ENCODE measurements around the gene GAL3ST2. TPM values are rescaled to one million over a fixed set of nuclear protein-coding genes. Genes with fewer than 3 reads are reported as not detected.

GAL3ST2 gene
- total and polyA plus RNA-seq, 4 donors, result 0.40 TPM; not detected in 3

- ATAC-seq (ENCODE audit: insufficient read depth, low FRiP score), result no peak
- no peak for DNase-seq
- no peak for TF ChIP-seq CTCF (IDR thresholded peaks at IDR 0.05; ENCODE audit: control extremely low read depth, extremely low read depth)
- Histone ChIP-seq H3K4me3 (no peak overlapping the region), H3K9me3 (ENCODE audit: control insufficient read depth in 4 of 4, insufficient read depth in 3 of 4, low read length in 3 of 4) (no peaks in the 10 kb centered on the region), H3K27ac (ENCODE audit: low read depth in 1 of 2, low read length in 1 of 2) (no peak overlapping the region), H3K9ac (ENCODE audit: insufficient read depth in 1 of 2, low read length in 2 of 2) (no peak overlapping the region), H3K4me1 (ENCODE audit: control insufficient read depth in 5 of 5, insufficient read depth in 5 of 5, low read length in 5 of 5) (peaks cover 0 to 6% (median 0%) of the 10 kb centered on the region in 5 donors), H3K27me3 (ENCODE audit: control insufficient read depth in 3 of 3, insufficient read depth in 3 of 3, low read length in 2 of 3) (no peaks in the 10 kb centered on the region), H3K36me3 (ENCODE audit: control insufficient read depth in 4 of 4, insufficient read depth in 4 of 4, low read length in 4 of 4) (no peaks in the 10 kb centered on the region)
- 2% methylated on average over 21 to 25 of the region's 25 CpGs for WGBS, 2 donors
These were observed 42.5 kb upstream of the GAL3ST2 start for GRCh38 chr2:241734208-241734466.

GRCh38 chr2:241734467-241735208 lies 42.0 kb upstream of the GAL3ST2 start, which contains the start of gene D2HGDH:
D2HGDH (plus strand) TSS chr2:241734630; CDS start chr2:241735225, 595 bp downstream.
- Histone ChIP-seq H3K4me1 (ENCODE audit: control insufficient read depth in 5 of 5, insufficient read depth in 5 of 5, low read length in 5 of 5) (peaks cover 0 to 6% (median 0%) of the 10 kb centered on the region in 5 donors), H3K27ac (ENCODE audit: low read depth in 1 of 2, low read length in 1 of 2) (peak within 1 kb of the TSS; percentile 93 to 94), H3K27me3 (ENCODE audit: control insufficient read depth in 3 of 3, insufficient read depth in 3 of 3, low read length in 2 of 3) (no peaks in the 10 kb centered on the region), H3K9me3 (ENCODE audit: control insufficient read depth in 4 of 4, insufficient read depth in 3 of 4, low read length in 3 of 4) (no peaks in the 10 kb centered on the region), H3K36me3 (ENCODE audit: control insufficient read depth in 4 of 4, insufficient read depth in 4 of 4, low read length in 4 of 4) (no peaks in the 10 kb centered on the region), H3K9ac (ENCODE audit: insufficient read depth in 1 of 2, low read length in 2 of 2) (no peak within 1 kb of the TSS), H3K4me3 (peak within 1 kb of the TSS; percentile 92)
- ATAC-seq (ENCODE audit: insufficient read depth, low FRiP score) (peak; percentile 93), DNase-seq (peak; percentile 90 to 93 (median 91))
- WGBS, 2 donors, result 0% methylated on average over 86 to 98 of the region's 98 CpGs
- no peak for TF ChIP-seq CTCF (IDR thresholded peaks at IDR 0.05; ENCODE audit: control extremely low read depth, extremely low read depth)

GRCh38 chr2:241736111-241736510 lies 40.5 kb upstream of the GAL3ST2 start:
- no peak overlapping the region for H3K4me3 ChIP-seq
- 89% methylated on average over 3 of the region's 3 CpGs for WGBS, 2 donors
- H3K9ac ChIP-seq (ENCODE audit: insufficient read depth in 1 of 2, low read length in 2 of 2), result no peak overlapping the region

More at GRCh38 chr2:241736111-241736510, 40.5 kb upstream of the GAL3ST2 start:
- no peaks in the 10 kb centered on the region for H3K9me3 ChIP-seq (ENCODE audit: control insufficient read depth in 4 of 4, insufficient read depth in 3 of 4, low read length in 3 of 4)
- DNase-seq, result no peak
- peaks cover 0 to 2% (median 0%) of the 10 kb centered on the region in 4 donors for H3K36me3 ChIP-seq (ENCODE audit: control insufficient read depth in 4 of 4, insufficient read depth in 4 of 4, low read length in 4 of 4)
- ATAC-seq (ENCODE audit: insufficient read depth, low FRiP score), result no peak
- no peak for TF ChIP-seq CTCF (IDR thresholded peaks at IDR 0.05; ENCODE audit: control extremely low read depth, extremely low read depth)
- H3K4me1 ChIP-seq (ENCODE audit: control insufficient read depth in 5 of 5, insufficient read depth in 5 of 5, low read length in 5 of 5), result peaks cover 0 to 6% (median 2%) of the 10 kb centered on the region in 5 donors
- H3K27me3 ChIP-seq (ENCODE audit: control insufficient read depth in 3 of 3, insufficient read depth in 3 of 3, low read length in 2 of 3), result no peaks in the 10 kb centered on the region
- no peak overlapping the region for H3K27ac ChIP-seq (ENCODE audit: low read depth in 1 of 2, low read length in 1 of 2)
